IMR-90 (cell line): ENCODE measurements around the gene VDAC2. TPM values are rescaled to one million over a fixed set of nuclear protein-coding genes. Genes with fewer than 3 reads are reported as not detected.

Experiments
- ATAC-seq: fragments of 200-7000 bp; cut with Tn5 transposase; 2 replicates; pipeline ENCODE4 v1.9.1; 2020; ENCODE audit warnings: low read depth, mild to moderate bottlenecking, moderate library complexity
- BruUV-seq: library from RNA; stranded (reverse); fragments of 400-500 nt; replicated peaks from 2 replicates; lab custom pipeline; 2021; lab: Mats Ljungman, UMichigan
- CTCF ChIA-PET: fragments of 300-600 bp; formaldehyde crosslinking; extraction: SDS; loops from one replicate; lab custom pipeline; 2021; ENCODE audit warnings: antibody characterized with exemption; lab: Yijun Ruan, JAX
- POLR2A ChIA-PET: fragments of 300-600 bp; sonication (Branson Sonifier 250); formaldehyde crosslinking; loops from one replicate; lab custom pipeline; 2022; ENCODE audit warnings: antibody characterized with exemption; ENCODE audit not compliant: unreplicated experiment; lab: Charles Lee
- DNase-seq: peaks from one replicate; pipeline ENCODE4 v3.0.0; 2013
- H2AFZ ChIP-seq: replicated peaks from 2 replicates; pipeline ENCODE3; 2013; ENCODE audit warnings: low read length, mild to moderate bottlenecking; ENCODE audit not compliant: poor library complexity
- H2AK5ac ChIP-seq: 2 replicates; pipeline ENCODE4 v1.6.1; 2013; ENCODE audit warnings: low read depth, low read length, inconsistent platforms
- H2AK9ac ChIP-seq: replicated peaks from 2 replicates; pipeline ENCODE3; 2013; ENCODE audit warnings: mild to moderate bottlenecking, low read depth, low read length, moderate library complexity; ENCODE audit not compliant: poor library complexity
- H2BK120ac ChIP-seq: 2 replicates; pipeline ENCODE4 v1.6.1; 2013; ENCODE audit warnings: low read depth, low read length, inconsistent platforms
- H2BK15ac ChIP-seq: 3 replicates; pipeline ENCODE4 v1.6.1; 2013; ENCODE audit warnings: low read depth, low read length, inconsistent platforms
- H2BK20ac ChIP-seq: 2 replicates; pipeline ENCODE4 v1.6.1; 2013; ENCODE audit warnings: low read depth, mild to moderate bottlenecking, inconsistent platforms, low read length, moderate library complexity
- H2BK5ac ChIP-seq: 2 replicates; pipeline ENCODE4 v1.6.1; 2013; ENCODE audit warnings: mild to moderate bottlenecking, low read depth, low read length, inconsistent platforms; ENCODE audit not compliant: poor library complexity, severe bottlenecking
- H3K14ac ChIP-seq: replicated peaks from 2 replicates; pipeline ENCODE4 v1.6.1; 2013; ENCODE audit warnings: low read depth, low read length, inconsistent platforms
- H3K18ac ChIP-seq: 2 replicates; pipeline ENCODE4 v1.6.1; 2013; ENCODE audit warnings: low read depth, low read length, control low read depth
- H3K23ac ChIP-seq: 2 replicates; pipeline ENCODE4 v1.6.1; 2013; ENCODE audit warnings: low read depth, low read length, inconsistent platforms
- H3K27ac ChIP-seq: 2 replicates; pipeline ENCODE4 v1.5.1; 2013; ENCODE audit warnings: mild to moderate bottlenecking, control low read depth, low read length; ENCODE audit not compliant: insufficient read depth
- H3K27me3 ChIP-seq: 2 replicates; pipeline ENCODE4 v1.6.1; 2013; ENCODE audit warnings: low read length; ENCODE audit not compliant: control insufficient read depth, insufficient read depth
- H3K36me3 ChIP-seq: 2 replicates; pipeline ENCODE4 v1.6.1; 2013; ENCODE audit warnings: low read length, mixed read lengths; ENCODE audit not compliant: control insufficient read depth, insufficient read depth
- H3K4ac ChIP-seq: 2 replicates; pipeline ENCODE4 v1.6.1; 2013; ENCODE audit warnings: low read depth, low read length, inconsistent platforms
- H3K4me1 ChIP-seq: 2 replicates; pipeline ENCODE4 v1.6.1; 2013; ENCODE audit warnings: low read length, mixed read lengths; ENCODE audit not compliant: control insufficient read depth, insufficient read depth
- H3K4me2 ChIP-seq: 2 replicates; pipeline ENCODE4 v1.6.1; 2013; ENCODE audit warnings: low read depth, mild to moderate bottlenecking, control low read depth, low read length, moderate library complexity
- H3K4me3 ChIP-seq: 2 replicates; pipeline ENCODE4 v1.5.1; 2013; ENCODE audit warnings: low read depth, mild to moderate bottlenecking, control low read depth, low read length, moderate library complexity; ENCODE audit not compliant: insufficient read depth
- H3K56ac ChIP-seq: 2 replicates; pipeline ENCODE4 v1.6.1; 2013; ENCODE audit warnings: low read length, inconsistent platforms; ENCODE audit not compliant: insufficient read depth; ENCODE audit errors: extremely low read depth
- H3K79me1 ChIP-seq, 2 experiments: 2 replicates each; pipeline ENCODE4 v1.6.1; 2013; ENCODE audit warnings: low read length in 2 of 2, inconsistent platforms in 1 of 2, low read depth in 1 of 2
- H3K9ac ChIP-seq: 2 replicates; pipeline ENCODE4 v1.6.1; 2013; ENCODE audit warnings: low read depth, low read length, control low read depth
- H3K9me1 ChIP-seq: 2 replicates; pipeline ENCODE4 v1.6.1; 2013; ENCODE audit warnings: low read length, inconsistent platforms; ENCODE audit not compliant: insufficient read depth
- H3K9me3 ChIP-seq: 2 replicates; pipeline ENCODE4 v1.6.1; 2013; ENCODE audit warnings: low read length; ENCODE audit not compliant: control insufficient read depth, insufficient read depth
- H4K20me1 ChIP-seq: 2 replicates; pipeline ENCODE4 v1.6.1; 2013; ENCODE audit warnings: low read length, inconsistent platforms; ENCODE audit not compliant: insufficient read depth
- H4K5ac ChIP-seq: 2 replicates; pipeline ENCODE4 v1.6.1; 2013; ENCODE audit warnings: mild to moderate bottlenecking, low read depth, low read length, control low read depth
- H4K8ac ChIP-seq, 2 experiments: 2 replicates each; pipeline ENCODE4 v1.6.1; 2013; ENCODE audit warnings: low read depth in 2 of 2, low read length in 2 of 2, control low read depth in 1 of 2, inconsistent platforms in 1 of 2
- H4K91ac ChIP-seq: 2 replicates; pipeline ENCODE4 v1.6.1; 2013; ENCODE audit warnings: low read depth, low read length, inconsistent platforms; ENCODE audit not compliant: insufficient read depth
- BHLHE40 ChIP-seq: fragments of 150-350 bp; IDR thresholded peaks from 2 replicates; pipeline ENCODE4 v1.6.1; 2016; ENCODE audit warnings: mild to moderate bottlenecking, low read depth, low read length
- CEBPB ChIP-seq: IDR thresholded peaks from 2 replicates; pipeline ENCODE4 v1.6.1; 2012; ENCODE audit warnings: low read depth, low read length, improper control_type of control experiment
- CHD1 ChIP-seq: IDR thresholded peaks from 2 replicates; pipeline ENCODE4 v1.6.1; 2012; ENCODE audit warnings: low read depth, low read length, improper control_type of control experiment
- ELK1 ChIP-seq: fragments of 150-350 bp; IDR thresholded peaks from 2 replicates; pipeline ENCODE4 v1.6.1; 2016; ENCODE audit warnings: low read depth, mild to moderate bottlenecking, low read length, moderate library complexity, borderline replicate concordance
- FOS ChIP-seq: fragments of 150-350 bp; IDR thresholded peaks from 2 replicates; pipeline ENCODE4 v1.6.1; 2016; ENCODE audit warnings: low read depth, low read length
- MAFK ChIP-seq: IDR thresholded peaks from 2 replicates; pipeline ENCODE4 v1.6.1; 2012; ENCODE audit warnings: low read depth, low read length, improper control_type of control experiment
- MAZ ChIP-seq: IDR thresholded peaks from 2 replicates; pipeline ENCODE4 v1.6.1; 2012; ENCODE audit warnings: low read depth, mild to moderate bottlenecking, low read length, improper control_type of control experiment, moderate library complexity, borderline replicate concordance
- MXI1 ChIP-seq: IDR thresholded peaks from 2 replicates; pipeline ENCODE4 v1.6.1; 2012; ENCODE audit warnings: low read depth, mild to moderate bottlenecking, low read length, moderate library complexity, borderline replicate concordance
- NFE2L2 ChIP-seq: fragments of 150-350 bp; IDR thresholded peaks from 2 replicates; pipeline ENCODE4 v1.6.1; 2016; ENCODE audit warnings: low read depth, mild to moderate bottlenecking, low read length
- POLR2A ChIP-seq: IDR thresholded peaks from 2 replicates; pipeline ENCODE4 v1.6.1; 2012; ENCODE audit warnings: mild to moderate bottlenecking, low read depth, low read length
- RAD21 ChIP-seq: IDR thresholded peaks from 2 replicates; pipeline ENCODE4 v1.6.1; 2012; ENCODE audit warnings: low read length, improper control_type of control experiment
- RCOR1 ChIP-seq: IDR thresholded peaks from 2 replicates; pipeline ENCODE4 v1.6.1; 2012; ENCODE audit warnings: mild to moderate bottlenecking, low read length, improper control_type of control experiment; ENCODE audit not compliant: insufficient replicate concordance
- RFX5 ChIP-seq: IDR thresholded peaks from 2 replicates; pipeline ENCODE4 v1.8.0; 2012; ENCODE audit warnings: low read depth, mild to moderate bottlenecking, low read length, moderate library complexity
- SMC3 ChIP-seq: fragments of 150-350 bp; IDR thresholded peaks from 2 replicates; pipeline ENCODE4 v1.6.1; 2016; ENCODE audit warnings: low read depth, mild to moderate bottlenecking, antibody characterized with exemption, low read length, moderate library complexity
- WGBS, 2 experiments: methylation state at CpG; one replicate each; pipeline versions ENCODE4 v1.1.5 to v1.1.7; 2013; ENCODE audit warnings: missing lambda C conversion rate in 2 of 2; ENCODE audit not compliant: insufficient read length in 1 of 2; ENCODE audit errors: extremely low coverage in 2 of 2; 5-methylcytosine and 5-hydroxymethylcytosine counted together
- dilution Hi-C: fragments of 300-500 bp; cut with HindIII; formaldehyde crosslinking; loops from one replicate; pipeline ENCODE4 v1.14.3; 2018; ENCODE audit warnings: low sequenced_read_pairs; ENCODE audit not compliant: unreplicated experiment
- in situ Hi-C: fragments of 300-500 bp; cut with MboI; formaldehyde crosslinking; loops from 3 replicates; pipeline ENCODE4 v1.14.3; 2019; ENCODE audit warnings: low sequenced_read_pairs, inconsistent platforms, mixed read lengths
- intact Hi-C: fragments of 100-400 bp; cut with micrococcal nuclease; formaldehyde crosslinking; loops from 2 replicates; pipeline ENCODE4 v1.10.0; 2022
- polyA plus RNA-seq, 3 experiments: library from polyadenylated mRNA; depleted of rRNA; stranded (reverse); fragments of >200 nt; gene quantifications; 2 replicates each; pipeline ENCODE4 v1.2.3, GENCODE V29; 2012; ENCODE audit warnings: low replicate concordance in 1 of 3
- total RNA-seq: library from RNA; depleted of rRNA; stranded (reverse); fragments of >200 nt; gene quantifications from 2 replicates; pipeline ENCODE4 v1.2.3, GENCODE V29; 2012
- TF ChIP-seq, protein P1 (sequence below): conservative IDR thresholded peaks from 2 replicates; pipeline ENCODE4 v1.5.1; 2012; ENCODE audit warnings: mild to moderate bottlenecking, low read depth, low read length, improper control_type of control experiment
- TF ChIP-seq, protein P2 (sequence below): fragments of 150-350 bp; IDR thresholded peaks from 2 replicates; pipeline ENCODE4 v1.6.1; 2017; ENCODE audit warnings: mild to moderate bottlenecking, antibody characterized with exemption, low read length, low read depth

VDAC2 gene
- total and polyA plus RNA-seq, 2 of the 4 experiments (the other 2 are of a cell fraction) = 122 to 139 TPM

DNA sequence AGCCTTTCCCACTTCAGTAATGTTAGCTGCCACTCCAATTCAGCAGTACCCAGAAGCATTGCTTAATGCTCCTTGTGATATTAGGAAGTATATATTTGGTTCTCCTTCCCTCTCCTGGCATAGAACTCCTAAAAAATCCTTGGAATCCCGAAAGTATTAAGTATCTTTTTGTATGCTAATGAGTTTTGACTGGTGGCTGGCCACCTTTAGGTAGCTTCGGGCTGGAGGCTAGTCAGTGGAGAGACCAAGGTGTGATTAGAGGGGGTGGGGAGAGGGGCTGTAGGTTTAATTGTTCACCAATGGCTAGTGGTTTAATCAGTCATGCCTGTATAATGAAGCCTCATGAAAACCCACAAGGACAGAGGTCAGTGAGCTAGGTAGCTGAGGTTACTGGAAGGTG, 12.9 kb downstream of the VDAC2 start:
- H3K4me2 ChIP-seq = no peak overlapping the region
- no peak overlapping the region for H2AFZ ChIP-seq
- H3K27me3 ChIP-seq = no peaks in the 10 kb centered on the region
- DNase-seq = no peak
- H3K9me3 ChIP-seq = no peaks in the 10 kb centered on the region
- peaks cover 28% of the 10 kb centered on the region for H3K4me1 ChIP-seq
- H2AK5ac ChIP-seq = no peak overlapping the region
- ATAC-seq = no peak
- CTCF ChIA-PET = interaction anchor here (1.1 kb wide), 1 partner anchor 12 kb away, joined by 3 read pairs; the partner anchor contains the start of gene COMTD1
- POLR2A ChIA-PET = no interaction called here
- intact Hi-C loops = no loop called here
- no peak overlapping the region for H4K8ac ChIP-seq
- peaks cover 55% of the 10 kb centered on the region for H4K20me1 ChIP-seq
- peaks cover 11% of the 10 kb centered on the region for H3K9me1 ChIP-seq
- no peak overlapping the region for H4K91ac ChIP-seq
- 100% methylated on average over 1 of the region's 2 CpGs; no CpG with 5 or more reads in 1 of the 2 experiments for WGBS, 2 experiments
- H3K9ac ChIP-seq = no peak overlapping the region
- peaks cover 50% of the 10 kb centered on the region for H3K36me3 ChIP-seq
- no peak overlapping the region for H3K4me3 ChIP-seq
- peaks cover 20 to 56% of the 10 kb centered on the region in 2 experiments for H3K79me1 ChIP-seq
- peak overlapping the region; percentile 11; the same call in 1 of the 2 replicates for H3K4ac ChIP-seq
- in situ Hi-C loops = no loop called here
- H4K5ac ChIP-seq = no peak overlapping the region
- no TSS peak for BruUV-seq
- no peak overlapping the region for H2BK15ac ChIP-seq
- dilution Hi-C loops = no loop called here
- no peak overlapping the region for H2AK9ac ChIP-seq
- peak overlapping the region; percentile 58; the same call in 1 of the 2 replicates for H3K23ac ChIP-seq
- TF ChIP-seq CEBPB (no peak), RFX5 (no peak), SMC3 (no peak), MAFK (no peak), CHD1 (no peak), FOS (no peak), RAD21 (no peak), MXI1 (no peak), NFE2L2 (no peak), BHLHE40 (no peak), RCOR1 (no peak), ELK1 (no peak), MAZ (no peak), POLR2A (no peak)
- TF ChIP-seq, protein P1, sequence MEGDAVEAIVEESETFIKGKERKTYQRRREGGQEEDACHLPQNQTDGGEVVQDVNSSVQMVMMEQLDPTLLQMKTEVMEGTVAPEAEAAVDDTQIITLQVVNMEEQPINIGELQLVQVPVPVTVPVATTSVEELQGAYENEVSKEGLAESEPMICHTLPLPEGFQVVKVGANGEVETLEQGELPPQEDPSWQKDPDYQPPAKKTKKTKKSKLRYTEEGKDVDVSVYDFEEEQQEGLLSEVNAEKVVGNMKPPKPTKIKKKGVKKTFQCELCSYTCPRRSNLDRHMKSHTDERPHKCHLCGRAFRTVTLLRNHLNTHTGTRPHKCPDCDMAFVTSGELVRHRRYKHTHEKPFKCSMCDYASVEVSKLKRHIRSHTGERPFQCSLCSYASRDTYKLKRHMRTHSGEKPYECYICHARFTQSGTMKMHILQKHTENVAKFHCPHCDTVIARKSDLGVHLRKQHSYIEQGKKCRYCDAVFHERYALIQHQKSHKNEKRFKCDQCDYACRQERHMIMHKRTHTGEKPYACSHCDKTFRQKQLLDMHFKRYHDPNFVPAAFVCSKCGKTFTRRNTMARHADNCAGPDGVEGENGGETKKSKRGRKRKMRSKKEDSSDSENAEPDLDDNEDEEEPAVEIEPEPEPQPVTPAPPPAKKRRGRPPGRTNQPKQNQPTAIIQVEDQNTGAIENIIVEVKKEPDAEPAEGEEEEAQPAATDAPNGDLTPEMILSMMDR = no peak
- TF ChIP-seq, protein P2, sequence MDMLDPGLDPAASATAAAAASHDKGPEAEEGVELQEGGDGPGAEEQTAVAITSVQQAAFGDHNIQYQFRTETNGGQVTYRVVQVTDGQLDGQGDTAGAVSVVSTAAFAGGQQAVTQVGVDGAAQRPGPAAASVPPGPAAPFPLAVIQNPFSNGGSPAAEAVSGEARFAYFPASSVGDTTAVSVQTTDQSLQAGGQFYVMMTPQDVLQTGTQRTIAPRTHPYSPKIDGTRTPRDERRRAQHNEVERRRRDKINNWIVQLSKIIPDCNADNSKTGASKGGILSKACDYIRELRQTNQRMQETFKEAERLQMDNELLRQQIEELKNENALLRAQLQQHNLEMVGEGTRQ = no peak
- H2BK120ac ChIP-seq = no peak overlapping the region
- no peak overlapping the region for H3K14ac ChIP-seq
- H3K56ac ChIP-seq = no peak overlapping the region
- H2BK20ac ChIP-seq = no peak overlapping the region
- peak overlapping the region; percentile 99 for H2BK5ac ChIP-seq
- H3K27ac ChIP-seq = peak overlapping the region; percentile 36; the same call in 1 of the 2 replicates
- 0 out of 2 replicates have a peak overlapping the region, but pooled peaks have one; percentile 18 for H3K18ac ChIP-seq
